Measurements from ENCODE around the gene IL17C. TPM values are rescaled to one million over a fixed set of nuclear protein-coding genes. Genes with fewer than 3 reads are reported as not detected.
A peak's percentile ranks its signal among the peaks of the same experiment; 100 is the strongest.
"Not testable (repeated sequence)": the region's sequence is repeated elsewhere in the genome, so short reads cannot be mapped to it uniquely, and the experiment has no call there.

IL17C gene
- total RNA-seq, 3 donors from 2014 or later = not detected

DNA sequence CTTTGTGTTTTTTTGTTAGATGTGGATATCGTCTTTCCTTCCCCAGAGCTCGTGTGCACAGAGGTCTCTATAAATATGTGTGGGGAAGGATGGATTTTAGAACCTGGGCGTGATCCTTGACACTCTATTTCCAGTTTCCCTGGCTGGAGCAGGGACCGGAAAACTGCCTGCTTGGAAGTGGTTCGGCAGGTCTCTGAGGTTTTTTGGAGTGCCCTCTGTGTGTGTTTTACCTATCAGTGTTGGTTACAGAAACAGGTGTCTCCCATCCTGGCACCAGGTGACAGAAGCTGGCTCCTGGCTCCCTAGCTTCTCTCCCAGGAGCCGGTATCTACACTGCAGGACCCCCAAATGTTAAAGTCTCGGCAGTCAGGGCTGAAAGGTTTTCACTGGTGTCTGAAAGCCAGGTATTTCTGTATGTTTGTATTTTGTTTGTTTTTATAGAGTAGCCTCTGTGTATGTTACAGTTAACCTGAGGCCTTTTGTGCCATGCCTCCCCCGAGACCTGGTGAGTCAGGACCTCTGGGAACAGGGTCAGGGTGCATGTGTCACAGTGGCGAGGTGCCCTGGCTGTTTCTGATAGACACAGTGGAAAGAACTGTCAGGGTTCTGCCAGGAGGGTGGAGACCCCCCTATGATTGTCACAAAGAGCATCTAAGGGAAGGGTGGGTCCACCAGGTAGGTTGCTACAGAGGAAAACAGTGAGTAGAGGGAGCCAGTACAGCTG, 36.9 kb upstream of the IL17C start:
- Mint-ChIP-seq H3K4me3 (no peak overlapping the region), H3K9me3 (no peaks in the 10 kb centered on the region), H3K36me3 (ENCODE audit: insufficient read depth) (peaks cover 32% of the 10 kb centered on the region), H3K27me3 (ENCODE audit: low read depth) (no peaks in the 10 kb centered on the region), H3K4me1 (ENCODE audit: low read depth) (no peaks in the 10 kb centered on the region)
- ATAC-seq (no peak), DNase-seq (no peak)

DNA sequence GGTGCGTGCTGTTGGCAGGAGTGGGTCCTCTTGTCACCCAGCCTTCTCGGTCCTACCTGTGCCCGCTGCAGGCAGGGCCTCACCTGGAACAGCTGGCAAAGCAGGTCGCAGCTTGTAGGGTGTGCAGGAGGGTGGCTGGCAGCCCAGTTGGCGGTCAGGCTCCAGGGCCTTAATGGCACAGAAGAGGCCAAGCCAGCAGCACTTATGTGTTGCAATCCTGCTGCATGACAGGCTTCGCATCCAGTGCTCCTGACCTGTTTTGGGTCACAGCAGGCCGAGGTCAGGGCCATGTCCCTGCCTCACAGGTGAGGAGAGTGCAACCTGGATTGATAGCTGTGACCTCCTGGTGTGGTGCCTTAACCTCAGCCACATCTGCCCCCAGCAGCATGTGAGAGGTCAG, 36.3 kb upstream of the IL17C start:
- no peak for ATAC-seq
- Mint-ChIP-seq H3K4me3 (no peak overlapping the region), H3K4me1 (ENCODE audit: low read depth) (no peaks in the 10 kb centered on the region), H3K36me3 (ENCODE audit: insufficient read depth) (peaks cover 36% of the 10 kb centered on the region), H3K9me3 (no peaks in the 10 kb centered on the region), H3K27me3 (ENCODE audit: low read depth) (no peaks in the 10 kb centered on the region)
- no peak for DNase-seq

DNA sequence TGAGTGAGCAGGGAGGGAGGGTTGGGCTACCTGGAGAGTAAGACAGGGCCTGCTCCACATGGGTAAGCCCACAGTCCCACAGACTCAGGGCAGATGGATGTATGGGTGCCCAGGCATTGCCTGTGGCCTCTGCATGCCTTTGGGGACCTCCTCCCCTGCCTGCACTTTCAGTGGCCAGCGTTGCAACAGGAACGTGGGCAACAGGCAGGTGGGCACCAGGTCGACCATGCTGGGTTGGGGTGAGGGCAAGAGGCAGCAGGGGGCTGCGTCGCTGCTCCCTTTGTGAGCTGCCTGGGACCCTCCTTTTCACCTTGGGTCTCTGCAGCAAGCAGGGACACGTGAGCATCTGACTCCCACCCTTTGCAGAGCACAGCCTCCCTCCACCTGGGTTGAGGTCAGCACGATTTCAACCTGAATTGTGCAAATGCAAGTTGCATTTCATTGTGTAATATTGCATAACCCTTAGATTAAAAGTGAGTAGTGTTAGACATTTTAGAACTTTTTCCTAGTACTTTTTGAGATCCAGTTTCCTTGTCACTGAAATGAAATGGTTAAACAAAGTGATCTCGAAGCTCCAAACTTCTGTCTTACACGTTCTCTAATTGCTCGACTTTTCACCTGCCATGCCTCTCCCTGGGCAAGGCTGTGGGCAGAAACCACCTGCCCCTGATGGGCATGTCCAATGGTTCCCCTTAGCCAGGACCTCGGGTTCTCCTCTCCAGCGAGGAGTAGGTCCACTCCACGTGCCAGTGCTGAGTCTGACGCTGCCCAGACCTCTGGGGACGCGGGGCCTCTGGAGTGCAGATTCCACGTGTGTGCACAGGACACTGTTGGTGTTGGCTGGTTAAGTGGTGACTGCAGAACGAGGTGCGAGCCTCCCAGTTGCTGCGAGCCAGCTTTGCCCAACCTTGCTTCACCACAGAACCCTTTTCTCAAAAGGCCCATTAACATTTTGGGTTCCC, 32.9 kb upstream of the IL17C start:
- no peak overlapping the region for H3K4me3 Mint-ChIP-seq
- H3K4me1 Mint-ChIP-seq (ENCODE audit: low read depth) = peaks cover 6% of the 10 kb centered on the region
- H3K36me3 Mint-ChIP-seq (ENCODE audit: insufficient read depth) = peaks cover 40% of the 10 kb centered on the region
- H3K9me3 Mint-ChIP-seq = no peaks in the 10 kb centered on the region
- H3K27me3 Mint-ChIP-seq (ENCODE audit: low read depth) = no peaks in the 10 kb centered on the region
- ATAC-seq = peak in 1 of 2 donors; percentile 4
- no peak for DNase-seq

DNA sequence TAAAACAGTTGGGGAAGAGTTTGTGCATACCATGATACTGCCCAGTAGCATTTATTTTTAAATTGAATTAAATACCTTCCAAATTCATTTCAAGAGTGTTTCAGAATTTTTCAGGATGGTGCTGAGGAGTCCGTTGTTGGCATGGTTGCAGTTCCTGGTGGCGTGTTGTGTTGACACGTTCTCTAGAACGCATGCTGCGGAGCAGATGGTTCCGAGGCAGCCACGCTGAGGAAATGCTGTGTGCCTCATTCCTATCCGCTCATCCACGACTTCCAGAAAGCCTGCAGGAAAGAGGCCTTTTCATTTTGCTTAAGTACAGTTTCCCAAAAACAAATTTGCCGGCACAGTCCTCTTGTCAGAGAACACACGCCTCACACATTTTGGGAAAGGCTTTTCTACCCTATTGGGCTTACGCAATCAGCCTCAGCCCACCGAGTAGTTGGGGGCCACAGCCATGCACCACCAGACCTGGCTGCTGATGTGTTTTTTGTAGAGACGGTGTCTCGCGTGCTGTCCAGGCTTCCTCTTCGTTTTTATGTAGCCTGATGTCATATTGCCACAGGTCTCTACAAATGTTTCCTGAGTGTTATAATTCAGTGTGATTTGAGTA, 32.1 kb upstream of the IL17C start:
- H3K9me3 Mint-ChIP-seq = no peaks in the 10 kb centered on the region
- ATAC-seq (no peak), DNase-seq (no peak)
- H3K4me1 Mint-ChIP-seq (ENCODE audit: low read depth) = peaks cover 6% of the 10 kb centered on the region
- no peaks in the 10 kb centered on the region for H3K27me3 Mint-ChIP-seq (ENCODE audit: low read depth)
- no peak overlapping the region for H3K4me3 Mint-ChIP-seq
- peaks cover 38% of the 10 kb centered on the region for H3K36me3 Mint-ChIP-seq (ENCODE audit: insufficient read depth)

DNA sequence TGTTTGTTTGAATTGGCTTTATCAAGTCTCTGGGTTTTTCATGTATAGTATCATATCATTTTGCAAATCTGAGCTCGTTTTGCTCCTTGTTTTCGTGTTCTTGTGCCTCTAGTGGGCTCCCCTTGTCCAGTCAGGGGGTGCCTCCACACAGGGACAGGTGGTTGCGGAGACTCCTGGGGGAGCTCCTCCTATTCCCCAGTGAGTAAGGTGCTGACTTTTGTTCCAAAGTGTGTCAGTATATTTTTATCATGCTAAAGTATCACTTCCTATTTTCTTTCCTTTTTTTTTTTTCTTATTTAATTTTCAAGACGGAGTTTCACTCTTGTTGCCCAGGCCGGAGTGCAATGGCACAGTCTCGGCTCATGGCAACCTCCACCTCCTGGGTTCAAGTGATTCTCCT, 30.3 kb upstream of the IL17C start:
- Mint-ChIP-seq H3K4me1 (ENCODE audit: low read depth) (peaks cover 6% of the 10 kb centered on the region), H3K36me3 (ENCODE audit: insufficient read depth) (peaks cover 32% of the 10 kb centered on the region), H3K27me3 (ENCODE audit: low read depth) (no peaks in the 10 kb centered on the region), H3K9me3 (no peaks in the 10 kb centered on the region), H3K4me3 (no peak overlapping the region)
- ATAC-seq (no peak), DNase-seq (no peak)

DNA sequence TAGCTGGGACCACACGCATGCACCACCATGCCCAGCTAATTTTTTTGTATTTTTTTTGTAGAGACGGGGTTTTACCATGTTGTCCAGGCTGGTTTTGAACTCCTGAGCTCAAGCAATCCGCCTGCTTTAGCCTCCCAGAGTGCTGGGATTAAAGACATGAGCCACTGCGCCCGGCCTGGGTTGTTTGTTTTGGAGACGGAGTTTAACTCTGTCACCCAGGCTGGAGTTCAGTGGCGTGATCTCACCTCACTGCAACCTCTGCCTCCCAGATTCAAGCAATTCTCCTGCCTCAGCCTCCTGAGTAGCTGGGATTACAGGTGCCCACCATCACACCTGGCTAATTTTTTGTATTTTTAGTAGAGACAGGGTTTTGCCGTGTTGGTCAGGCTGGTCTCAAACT, 28.9 kb upstream of the IL17C start:
- H3K27me3 Mint-ChIP-seq (ENCODE audit: low read depth); DNase-seq; H3K4me3 Mint-ChIP-seq; ATAC-seq; H3K9me3 Mint-ChIP-seq; H3K4me1 Mint-ChIP-seq (ENCODE audit: low read depth): not testable (repeated sequence)
- H3K36me3 Mint-ChIP-seq (ENCODE audit: insufficient read depth) = peaks cover 39% of the 10 kb centered on the region

DNA sequence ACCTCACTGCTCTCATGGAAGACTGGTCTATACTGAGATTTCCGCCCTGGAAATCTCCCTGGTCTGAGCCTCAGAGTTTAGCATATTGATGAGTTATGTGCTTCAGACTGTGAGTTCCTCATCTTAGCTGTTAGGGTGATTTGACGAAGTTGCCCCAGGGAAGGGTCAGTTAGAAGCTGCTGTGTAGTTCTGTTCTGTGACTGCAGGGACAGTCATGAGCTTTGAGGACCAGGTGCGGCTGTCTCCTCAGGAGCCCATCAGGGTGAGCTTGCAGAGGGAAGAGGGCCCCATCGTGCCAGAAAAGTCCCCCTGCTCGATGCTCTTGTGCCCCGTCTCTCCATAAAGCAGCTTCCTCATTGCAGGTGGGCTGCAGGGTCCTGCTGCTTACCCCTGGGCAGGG, 28.3 kb upstream of the IL17C start:
- ATAC-seq = no peak

DNA sequence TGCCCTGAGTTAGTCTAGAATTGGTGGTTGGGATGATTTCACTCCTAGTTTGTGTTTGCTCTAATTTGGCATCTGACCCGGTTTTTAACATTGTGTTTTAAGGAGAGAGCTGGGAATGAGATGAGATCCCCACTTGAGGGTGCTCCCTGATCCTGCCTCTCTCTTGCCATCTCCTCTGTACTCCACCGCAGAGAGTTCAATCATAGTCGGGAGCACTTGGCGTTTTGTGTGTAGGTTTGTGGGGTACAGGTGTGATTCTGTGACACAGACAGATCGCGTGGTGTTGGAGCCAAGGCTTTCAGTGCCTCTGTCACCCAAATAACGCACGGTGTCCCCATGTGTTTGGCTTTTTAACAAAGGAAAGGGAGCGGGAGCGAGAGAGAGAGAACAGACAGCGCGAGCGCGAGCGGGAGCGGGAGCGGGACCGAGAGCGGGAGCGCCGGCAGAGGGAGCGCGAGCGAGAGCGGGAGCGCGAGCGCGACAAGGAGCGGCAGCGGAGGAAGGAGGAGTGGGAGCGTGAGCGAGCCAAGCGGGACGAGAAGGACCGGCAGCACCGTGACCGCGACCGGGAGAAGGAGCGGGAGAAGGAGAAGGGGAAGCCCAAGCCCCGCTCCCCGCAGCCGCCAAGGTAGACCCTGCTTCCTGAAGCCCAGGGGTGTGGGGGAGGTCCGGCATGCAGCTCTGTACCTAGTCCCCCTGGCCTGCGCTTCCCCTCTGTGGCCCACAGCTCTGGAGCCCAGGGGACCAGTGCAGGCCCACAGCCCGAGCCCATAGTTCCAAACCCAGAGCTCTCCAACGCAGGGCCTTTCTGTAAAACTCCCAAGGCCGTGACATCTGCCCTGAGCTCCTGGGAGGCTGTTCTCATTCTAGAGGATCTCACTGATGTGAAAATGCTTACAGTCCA, 27.2 kb upstream of the IL17C start:
- no peak for DNase-seq
- H3K27me3 Mint-ChIP-seq (ENCODE audit: low read depth) = no peaks in the 10 kb centered on the region
- H3K9me3 Mint-ChIP-seq = no peaks in the 10 kb centered on the region
- no peak for ATAC-seq
- H3K4me3 Mint-ChIP-seq = no peak overlapping the region
- H3K36me3 Mint-ChIP-seq (ENCODE audit: insufficient read depth) = peaks cover 44% of the 10 kb centered on the region
- H3K4me1 Mint-ChIP-seq (ENCODE audit: low read depth) = peaks cover 6% of the 10 kb centered on the region

More for the DNA sequence above, 28.3 kb upstream of the IL17C start:
- H3K4me1 Mint-ChIP-seq (ENCODE audit: low read depth) = peaks cover 6% of the 10 kb centered on the region
- H3K36me3 Mint-ChIP-seq (ENCODE audit: insufficient read depth) = peaks cover 40% of the 10 kb centered on the region
- no peaks in the 10 kb centered on the region for H3K27me3 Mint-ChIP-seq (ENCODE audit: low read depth)
- no peak for DNase-seq
- no peaks in the 10 kb centered on the region for H3K9me3 Mint-ChIP-seq
- no peak overlapping the region for H3K4me3 Mint-ChIP-seq

DNA sequence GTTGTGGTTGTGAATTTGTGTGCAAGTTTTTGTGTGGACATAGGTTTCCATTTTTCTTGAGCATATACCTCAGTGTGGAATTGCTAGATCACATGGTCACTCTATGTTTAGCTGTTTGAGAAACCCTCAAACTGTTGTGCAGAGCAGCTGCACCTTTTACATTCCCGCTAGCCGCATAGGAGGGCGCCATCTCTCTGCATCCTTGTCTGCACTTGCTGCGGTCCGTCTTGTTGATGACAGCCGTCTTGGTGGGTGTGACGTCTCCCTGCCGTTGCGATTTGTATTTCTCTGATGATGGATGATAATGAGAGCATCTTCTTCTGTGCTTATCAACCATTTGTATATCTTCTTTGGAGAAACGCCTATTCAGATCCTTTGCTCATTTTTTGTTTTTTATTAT, 25.1 kb upstream of the IL17C start:
- peaks cover 2% of the 10 kb centered on the region for H3K4me1 Mint-ChIP-seq (ENCODE audit: low read depth)
- DNase-seq (no peak), ATAC-seq (no peak)
- no peak overlapping the region for H3K4me3 Mint-ChIP-seq
- peaks cover 31% of the 10 kb centered on the region for H3K36me3 Mint-ChIP-seq (ENCODE audit: insufficient read depth)
- no peaks in the 10 kb centered on the region for H3K9me3 Mint-ChIP-seq
- H3K27me3 Mint-ChIP-seq (ENCODE audit: low read depth) = no peaks in the 10 kb centered on the region

DNA sequence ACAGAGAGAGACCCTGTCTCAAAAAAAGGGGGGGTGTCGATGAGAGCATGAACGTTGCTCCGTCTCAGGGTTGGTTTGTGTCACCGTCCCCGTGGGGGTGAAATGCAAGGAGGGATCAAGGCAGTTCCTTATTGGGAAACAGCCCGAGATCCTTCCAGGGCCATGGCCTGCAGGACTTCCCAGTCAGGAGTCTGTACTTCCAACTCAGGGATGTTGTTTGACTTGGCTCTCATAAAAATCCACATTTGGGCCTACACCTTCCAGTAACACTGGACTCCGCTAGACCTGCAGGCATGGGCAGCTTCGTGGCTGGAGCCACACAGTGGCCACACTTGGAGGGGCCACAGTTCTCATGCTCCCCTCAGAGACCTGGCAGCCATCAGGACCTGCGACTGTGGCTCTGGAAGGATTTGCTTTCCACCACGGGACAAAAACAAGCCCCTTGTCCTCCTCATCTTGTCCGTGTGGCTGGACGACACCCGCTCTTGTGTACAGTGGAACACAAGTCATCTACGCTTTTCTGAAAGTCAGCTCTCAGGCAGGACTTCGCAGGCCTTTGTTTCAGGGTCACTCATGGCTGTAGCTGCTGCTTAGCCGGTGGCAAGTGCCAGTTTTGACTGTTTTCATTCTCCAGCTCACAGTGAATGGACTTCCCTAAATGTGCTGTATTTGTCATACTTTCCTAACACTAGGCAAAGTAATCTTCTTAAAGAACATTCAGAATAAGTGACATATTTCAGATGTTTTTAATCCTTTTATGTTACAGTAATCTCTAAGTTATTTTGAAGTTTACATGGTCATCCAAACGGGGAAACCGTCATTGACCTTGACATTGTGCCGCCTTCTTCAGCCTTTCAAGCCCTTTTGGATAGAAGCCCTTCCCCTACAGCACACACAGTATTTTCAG, 24.2 kb upstream of the IL17C start:
- ATAC-seq (no peak), DNase-seq (no peak)
- Mint-ChIP-seq H3K27me3 (ENCODE audit: low read depth) (no peaks in the 10 kb centered on the region), H3K4me1 (ENCODE audit: low read depth) (peaks cover 10% of the 10 kb centered on the region), H3K4me3 (no peak overlapping the region), H3K9me3 (no peaks in the 10 kb centered on the region), H3K36me3 (ENCODE audit: insufficient read depth) (peaks cover 33% of the 10 kb centered on the region)

DNA sequence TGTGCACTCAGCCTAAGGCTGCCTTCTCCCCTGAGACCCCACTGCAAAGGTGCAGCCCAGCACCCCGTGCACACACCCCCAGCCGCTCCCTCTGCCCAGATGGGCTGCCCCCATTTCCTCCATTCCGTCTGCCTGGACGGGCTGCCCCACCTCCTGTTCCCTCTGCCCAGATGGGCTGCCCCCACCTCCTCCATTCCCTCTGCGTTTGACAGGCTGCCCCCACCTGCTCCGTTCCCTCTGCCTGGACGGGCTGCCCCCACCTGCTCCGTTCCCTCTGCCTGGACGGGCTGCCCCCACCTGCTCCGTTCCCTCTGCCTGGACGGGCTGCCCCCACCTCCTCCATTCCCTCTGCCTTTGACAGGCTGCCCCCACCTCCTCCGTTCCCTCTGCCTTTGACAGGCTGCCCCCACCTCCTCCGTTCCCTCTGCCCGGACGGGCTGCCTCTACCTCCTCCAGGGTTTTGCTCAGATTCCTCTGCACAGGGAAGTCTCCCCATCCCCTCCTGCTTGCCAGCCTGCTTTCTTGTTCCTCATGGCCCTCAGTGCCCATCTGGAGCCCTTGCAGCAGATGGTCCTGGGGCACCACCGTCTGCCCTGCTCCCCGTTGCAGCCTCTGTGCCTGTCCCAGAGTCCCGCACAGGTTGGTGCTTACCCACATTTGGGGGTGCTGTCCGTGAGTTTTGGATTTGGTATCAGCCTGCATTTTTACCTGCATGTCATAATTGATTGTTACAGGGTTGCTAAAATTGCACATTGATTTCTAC, 23.4 kb upstream of the IL17C start:
- H3K27me3 Mint-ChIP-seq (ENCODE audit: low read depth) = no peaks in the 10 kb centered on the region
- H3K36me3 Mint-ChIP-seq (ENCODE audit: insufficient read depth) = peaks cover 29% of the 10 kb centered on the region

DNA sequence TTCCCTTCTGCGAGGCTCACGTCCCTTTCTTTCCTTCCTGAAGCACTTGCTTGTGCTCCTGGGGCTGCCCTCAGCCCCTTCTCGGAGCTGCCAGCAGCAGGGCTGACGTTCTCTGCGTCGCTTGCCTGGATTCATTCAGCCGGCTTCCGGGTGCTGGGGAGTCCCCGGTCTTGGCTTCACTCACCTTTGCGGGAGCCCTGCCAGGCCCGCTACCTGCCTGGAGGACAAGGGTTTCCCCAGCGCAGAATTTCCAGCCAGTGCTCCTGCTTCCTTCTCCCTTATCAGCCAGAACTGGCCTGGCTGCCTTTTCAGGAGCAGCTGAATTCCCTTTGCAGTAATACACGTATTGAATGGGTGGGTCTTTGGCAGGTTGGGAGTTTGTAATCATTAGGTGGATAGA, 22.1 kb upstream of the IL17C start:
- ATAC-seq (no peak), DNase-seq (no peak)
- Mint-ChIP-seq H3K36me3 (ENCODE audit: insufficient read depth) (peaks cover 23% of the 10 kb centered on the region), H3K4me3 (no peak overlapping the region), H3K9me3 (no peaks in the 10 kb centered on the region), H3K27me3 (ENCODE audit: low read depth) (no peaks in the 10 kb centered on the region), H3K4me1 (ENCODE audit: low read depth) (peaks cover 29% of the 10 kb centered on the region)

More for the DNA sequence above, 23.4 kb upstream of the IL17C start:
- H3K9me3 Mint-ChIP-seq = no peaks in the 10 kb centered on the region
- peaks cover 18% of the 10 kb centered on the region for H3K4me1 Mint-ChIP-seq (ENCODE audit: low read depth)
- H3K4me3 Mint-ChIP-seq = no peak overlapping the region
- ATAC-seq (no peak), DNase-seq (no peak)
